ENCODE data around the gene SYMPK.

Gene SYMPK

DNA sequence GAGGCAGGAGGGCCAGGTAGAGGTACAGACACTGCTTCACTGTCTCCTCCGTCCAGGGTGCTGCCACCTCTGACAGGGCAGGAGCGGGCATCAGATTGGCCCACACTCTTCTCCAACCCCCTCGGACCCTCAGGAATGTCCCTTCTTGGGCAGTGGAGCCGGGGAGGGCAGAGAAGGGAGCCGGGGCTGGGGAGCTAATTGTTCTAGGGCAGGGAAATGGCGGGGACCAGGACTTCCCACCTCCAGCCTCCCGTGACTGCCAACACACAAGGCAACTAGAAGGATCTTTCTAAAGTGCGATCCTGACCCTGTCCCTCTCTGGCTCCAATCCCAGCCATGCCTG lies 37.7 kb downstream of the SYMPK start:
- no peak for DNase-seq (ENCODE audit: low read depth in 2 of 2)

DNA sequence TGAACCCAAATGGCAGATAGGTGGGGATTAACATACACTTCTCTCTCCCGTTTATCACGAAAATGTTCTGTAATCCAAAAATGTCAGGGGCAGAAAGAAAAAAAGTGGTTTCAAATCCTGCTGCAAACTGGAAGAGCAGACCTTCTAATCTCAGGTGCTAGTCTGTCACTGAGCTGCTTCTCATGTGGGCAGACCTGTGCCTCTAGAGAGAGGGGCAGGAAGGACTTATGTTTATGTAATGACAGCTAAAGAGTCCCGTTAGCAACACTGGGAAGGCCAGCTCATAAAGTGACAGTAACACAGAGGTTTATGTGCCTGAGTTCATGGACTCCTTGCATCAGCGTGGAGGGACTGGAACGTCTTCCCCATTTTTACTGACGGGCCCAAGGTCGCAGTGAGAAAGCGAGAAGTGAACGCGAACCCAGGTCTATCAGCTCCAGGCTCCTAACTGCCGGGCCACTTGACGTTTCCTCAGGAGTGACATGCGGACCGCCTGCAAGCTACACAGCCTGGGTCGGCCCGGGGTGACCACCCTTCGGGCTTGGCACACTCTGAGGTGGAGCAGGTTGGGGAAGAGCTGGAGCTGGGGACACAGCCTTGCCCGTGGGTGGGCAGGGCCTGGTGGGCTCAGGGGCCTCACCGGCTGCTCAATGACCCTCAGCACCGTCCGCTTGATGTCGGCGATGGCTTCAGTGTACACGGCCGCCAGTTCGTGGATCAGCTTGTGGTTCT lies 38.2 kb downstream of the SYMPK start:
- no peak for DNase-seq (ENCODE audit: low read depth in 2 of 2)

DNA sequence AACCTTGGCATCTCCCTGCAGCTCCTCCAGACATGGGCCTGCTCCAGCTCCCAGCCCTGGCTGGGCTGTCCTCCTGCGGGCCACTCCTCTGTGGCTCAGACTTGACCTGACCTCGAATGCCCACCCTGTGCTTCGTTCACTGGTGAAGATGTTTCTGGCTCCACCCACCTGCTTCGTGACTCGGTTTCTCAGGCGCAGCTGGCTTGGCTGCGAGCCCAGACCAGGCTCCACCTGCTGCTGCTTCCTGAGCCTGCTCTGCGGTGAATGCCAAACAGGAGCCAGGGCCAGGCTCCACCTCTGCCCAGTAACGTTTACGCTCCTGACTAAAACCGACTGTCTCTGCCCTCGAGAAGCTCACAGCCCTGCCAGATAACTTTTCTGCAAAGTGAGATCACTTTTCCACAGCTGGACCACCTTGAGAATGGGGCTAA lies 38.9 kb downstream of the SYMPK start:
- DNase-seq (ENCODE audit: low read depth in 2 of 2), result no peak

DNA sequence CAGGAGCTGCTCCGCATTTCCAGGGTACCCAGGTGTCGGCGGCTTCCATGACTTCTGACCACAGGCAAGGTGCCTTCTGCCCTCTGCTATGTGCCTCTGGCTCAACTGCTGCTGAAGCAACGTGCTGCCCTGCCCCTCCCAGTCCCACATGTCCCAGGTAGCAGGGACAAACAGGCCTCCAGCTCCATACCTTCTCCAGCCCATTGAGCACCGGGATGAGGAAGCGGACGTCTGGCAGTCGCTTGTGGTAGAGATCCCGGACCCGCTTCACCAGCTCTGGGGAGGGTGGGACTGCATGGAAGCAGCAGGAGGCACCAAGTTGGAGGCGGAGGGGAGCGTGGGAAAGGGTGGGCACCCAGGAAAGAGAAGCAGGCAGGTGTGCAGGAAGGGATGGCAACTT lies 39.8 kb downstream of the SYMPK start:
- no peak for DNase-seq (ENCODE audit: low read depth in 2 of 2)

DNA sequence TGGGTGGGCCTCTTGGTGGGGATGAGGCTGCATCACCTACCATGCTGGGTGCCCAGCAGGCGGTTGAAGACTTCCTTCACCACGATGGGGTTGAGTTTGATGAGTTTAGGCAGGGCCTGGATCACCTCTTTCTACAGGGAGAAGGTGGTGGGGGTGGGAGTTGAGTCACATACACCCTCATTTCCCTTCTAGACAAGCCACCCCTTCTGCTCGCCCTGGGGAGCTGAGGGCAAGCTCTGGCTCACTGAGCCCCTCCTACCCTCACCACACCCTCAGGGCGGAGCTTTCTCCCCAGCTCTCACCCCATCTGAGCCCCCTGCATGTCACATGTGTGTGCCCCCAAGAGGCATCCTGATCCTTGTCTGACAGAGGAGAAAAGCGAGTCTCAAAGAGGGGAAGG lies 40.2 kb downstream of the SYMPK start:
- no peak for DNase-seq (ENCODE audit: low read depth in 2 of 2)

DNA sequence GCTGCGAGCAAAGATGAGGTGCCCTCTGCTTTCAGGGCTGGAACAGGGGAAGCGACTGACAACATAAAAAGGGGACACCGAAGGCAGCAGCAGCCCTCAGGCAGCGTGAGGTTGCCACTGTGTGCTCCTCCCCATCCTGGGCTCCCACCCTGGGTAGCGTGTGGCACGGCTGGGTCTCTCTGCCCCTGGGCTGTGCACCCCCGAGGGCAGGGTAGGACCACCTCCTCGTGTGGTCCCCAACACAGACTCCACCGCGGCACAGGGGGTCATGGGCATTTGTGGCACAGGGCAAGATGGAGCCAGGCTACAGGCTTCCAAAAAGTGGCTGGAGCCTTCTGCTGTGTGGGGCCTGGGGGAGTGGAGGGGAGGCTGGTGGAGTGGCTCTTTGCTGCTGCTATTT lies 41.4 kb downstream of the SYMPK start:
- DNase-seq (ENCODE audit: low read depth in 2 of 2), result no peak

DNA sequence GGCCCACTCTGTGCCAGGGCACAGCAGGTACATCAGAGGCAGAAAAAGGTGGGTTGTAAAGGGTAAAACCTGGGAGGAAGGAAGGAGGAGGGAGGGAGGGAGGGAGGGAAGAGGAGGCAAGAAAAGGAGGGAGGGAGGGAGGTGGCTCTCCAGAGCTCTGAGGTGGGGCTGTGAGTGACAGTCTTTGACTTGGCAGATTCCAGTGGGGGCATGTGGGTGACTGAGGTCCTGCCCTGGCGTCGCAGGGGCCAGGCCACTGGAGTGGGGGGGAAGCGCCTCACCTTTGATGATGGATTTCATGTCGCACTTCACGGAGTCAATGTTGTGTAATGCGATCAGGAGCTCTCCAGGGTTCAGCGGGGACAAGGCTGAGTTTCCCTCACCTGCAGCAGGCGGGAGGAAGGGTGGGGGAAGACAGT lies 41.8 kb downstream of the SYMPK start:
- no peak for DNase-seq (ENCODE audit: low read depth in 2 of 2)

DNA sequence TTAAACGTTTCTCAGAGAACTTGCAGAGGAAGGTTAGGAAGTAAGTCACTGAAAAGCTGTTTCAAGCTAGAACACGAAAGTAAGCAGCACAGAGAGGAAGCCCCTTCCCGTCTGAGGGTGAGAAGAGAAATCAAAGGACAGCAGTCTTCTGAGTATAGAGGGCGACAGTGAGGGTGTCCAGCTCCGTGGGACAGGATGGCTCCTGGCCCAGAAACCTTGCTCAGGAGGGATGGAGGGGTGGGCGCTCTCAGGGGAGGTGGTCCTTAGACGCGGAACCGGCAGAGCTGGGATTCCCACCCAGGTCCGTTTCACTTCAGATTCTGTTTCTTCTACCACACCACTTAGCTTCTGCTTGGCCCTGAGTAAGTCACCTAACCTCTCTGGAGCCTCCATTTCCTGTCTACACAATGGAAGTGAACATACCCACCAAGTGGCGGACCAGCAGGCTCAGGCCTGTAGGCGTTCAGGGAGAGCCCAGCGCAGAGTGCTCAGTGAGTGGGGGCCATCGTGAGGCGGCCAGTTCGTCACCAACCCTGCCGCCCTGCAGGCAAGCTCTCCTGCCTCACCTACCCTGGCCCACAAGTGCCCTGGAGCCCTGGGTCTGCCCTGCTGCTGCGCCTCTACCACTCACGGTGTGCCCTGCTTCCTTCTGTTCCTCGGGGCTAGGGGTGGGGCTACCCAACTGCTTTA lies 42.4 kb downstream of the SYMPK start:
- DNase-seq (ENCODE audit: low read depth in 2 of 2), result no peak

DNA sequence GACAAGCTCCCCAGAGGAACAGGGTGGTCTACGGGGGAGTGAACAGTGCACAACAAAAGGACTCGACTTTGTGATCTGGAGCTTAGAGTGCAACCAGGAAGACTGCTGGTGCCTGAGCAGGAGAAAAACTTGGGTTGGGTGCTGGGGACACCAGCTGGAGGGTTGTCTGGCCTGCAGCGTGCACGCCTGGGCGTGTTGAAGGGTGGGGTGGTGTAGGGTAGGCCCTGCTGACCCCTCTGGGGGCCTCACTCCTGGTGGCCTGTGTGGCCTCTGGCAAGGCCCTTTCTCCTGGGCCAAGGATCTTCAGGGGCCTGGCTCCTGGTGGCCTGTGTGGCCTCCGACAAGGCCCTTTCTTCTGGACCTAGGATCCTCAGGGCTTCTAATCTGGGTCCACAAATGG lies 43.2 kb downstream of the SYMPK start:
- no peak for DNase-seq (ENCODE audit: low read depth in 2 of 2)

DNA sequence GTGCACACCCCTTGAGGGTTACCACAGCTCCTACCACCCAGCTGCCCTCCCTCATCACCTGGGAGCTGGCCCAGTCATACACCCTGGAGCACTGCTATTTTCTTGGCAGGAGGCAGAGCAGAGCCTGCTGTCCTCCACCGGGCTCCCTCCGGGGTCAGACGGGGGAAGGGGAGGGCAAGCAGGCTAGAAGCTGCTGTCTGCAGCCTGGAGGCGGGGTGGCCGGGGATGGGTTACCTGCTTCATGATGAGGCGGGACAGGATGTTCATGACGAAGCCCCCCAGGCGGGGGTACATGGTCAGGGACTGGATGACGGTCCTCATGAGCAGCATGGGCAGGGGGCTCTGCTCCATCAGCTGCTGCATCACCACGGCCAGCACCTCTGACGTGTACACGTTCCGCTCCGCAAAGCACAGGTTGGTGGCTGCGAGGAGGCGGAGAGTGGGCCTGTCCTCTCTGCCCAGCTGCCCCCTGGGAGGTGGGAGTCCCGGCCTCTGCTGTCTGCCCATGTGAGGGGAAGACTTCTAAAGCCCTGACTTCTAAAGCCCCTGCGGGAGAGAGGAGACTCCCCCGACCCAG lies 45.1 kb downstream of the SYMPK start:
- no peak for DNase-seq (ENCODE audit: low read depth in 2 of 2)

DNA sequence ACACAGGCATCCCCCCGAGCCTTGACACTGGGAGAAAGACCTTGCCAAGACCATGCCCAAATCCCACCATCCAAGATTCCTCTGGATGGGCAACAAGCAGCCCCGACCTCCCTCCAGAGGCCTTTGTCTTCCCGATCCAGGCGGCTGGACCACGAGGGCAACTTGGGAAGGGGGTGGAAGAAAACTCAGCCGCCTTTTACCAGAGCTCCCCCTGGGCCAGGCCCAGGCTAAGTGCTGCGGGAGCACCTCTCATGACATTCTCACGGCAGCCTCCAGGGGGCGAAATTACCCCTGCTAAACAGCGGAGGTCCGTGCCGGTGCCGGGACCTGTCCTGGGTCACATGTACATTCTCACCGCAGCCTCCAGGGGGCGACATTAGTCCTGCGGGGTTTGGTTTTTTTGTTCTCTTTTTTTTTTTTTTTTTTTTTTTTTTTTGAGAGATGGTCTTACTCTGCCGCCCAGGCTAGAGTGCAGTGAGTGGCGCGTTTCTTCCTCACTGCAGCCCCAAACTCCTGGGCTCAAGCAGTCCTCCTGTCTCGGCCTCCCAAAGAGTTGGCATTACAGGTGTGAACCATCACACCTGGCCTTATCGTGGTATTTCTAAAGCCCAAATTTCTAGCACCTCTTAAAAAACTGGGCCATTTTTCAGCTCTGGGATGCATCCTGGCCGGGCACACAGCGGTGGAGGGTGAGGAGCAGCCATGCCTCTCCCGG lies 45.8 kb downstream of the SYMPK start:
- peak; percentile 95 to 96 for DNase-seq (ENCODE audit: low read depth in 2 of 2)

DNA sequence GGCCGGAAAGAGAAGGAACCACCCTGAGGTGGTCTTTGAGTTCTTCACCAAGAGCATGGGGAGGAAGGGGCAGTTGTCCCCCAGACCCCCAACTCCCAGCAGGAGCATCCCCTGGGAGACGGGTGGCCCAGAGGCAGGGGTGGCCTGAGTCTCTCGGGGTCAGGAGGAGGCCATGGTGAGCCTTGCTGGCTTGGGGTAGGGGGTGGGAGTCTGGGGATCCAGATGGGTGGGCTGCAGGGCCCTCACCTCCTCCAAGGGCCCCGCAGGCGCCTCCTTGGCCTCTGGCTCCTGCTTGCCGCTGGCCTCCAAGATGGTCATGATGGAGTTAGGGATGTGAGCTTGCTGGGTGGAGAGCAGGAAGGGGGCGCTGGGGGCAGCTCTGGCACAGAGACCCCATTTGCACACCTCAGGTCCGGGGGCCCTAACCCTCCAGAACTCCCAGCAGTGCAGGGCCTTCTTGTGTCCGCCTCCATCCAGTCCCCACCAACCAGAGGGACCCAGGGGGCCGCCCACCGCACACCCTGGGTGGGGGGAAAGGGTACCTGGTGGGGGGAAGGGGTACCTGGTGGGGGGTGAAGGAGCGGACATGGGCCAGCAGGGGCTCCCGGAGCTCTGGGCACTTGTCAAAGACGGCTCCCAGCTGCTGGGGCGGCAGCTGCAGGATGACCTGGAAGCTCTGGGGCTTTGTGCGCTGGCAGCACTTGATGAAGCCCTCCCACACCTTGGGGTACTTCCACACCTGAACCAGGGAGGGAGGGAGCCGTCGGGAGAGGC lies 46.5 kb downstream of the SYMPK start:
- DNase-seq (ENCODE audit: low read depth in 2 of 2), result no peak

DNA sequence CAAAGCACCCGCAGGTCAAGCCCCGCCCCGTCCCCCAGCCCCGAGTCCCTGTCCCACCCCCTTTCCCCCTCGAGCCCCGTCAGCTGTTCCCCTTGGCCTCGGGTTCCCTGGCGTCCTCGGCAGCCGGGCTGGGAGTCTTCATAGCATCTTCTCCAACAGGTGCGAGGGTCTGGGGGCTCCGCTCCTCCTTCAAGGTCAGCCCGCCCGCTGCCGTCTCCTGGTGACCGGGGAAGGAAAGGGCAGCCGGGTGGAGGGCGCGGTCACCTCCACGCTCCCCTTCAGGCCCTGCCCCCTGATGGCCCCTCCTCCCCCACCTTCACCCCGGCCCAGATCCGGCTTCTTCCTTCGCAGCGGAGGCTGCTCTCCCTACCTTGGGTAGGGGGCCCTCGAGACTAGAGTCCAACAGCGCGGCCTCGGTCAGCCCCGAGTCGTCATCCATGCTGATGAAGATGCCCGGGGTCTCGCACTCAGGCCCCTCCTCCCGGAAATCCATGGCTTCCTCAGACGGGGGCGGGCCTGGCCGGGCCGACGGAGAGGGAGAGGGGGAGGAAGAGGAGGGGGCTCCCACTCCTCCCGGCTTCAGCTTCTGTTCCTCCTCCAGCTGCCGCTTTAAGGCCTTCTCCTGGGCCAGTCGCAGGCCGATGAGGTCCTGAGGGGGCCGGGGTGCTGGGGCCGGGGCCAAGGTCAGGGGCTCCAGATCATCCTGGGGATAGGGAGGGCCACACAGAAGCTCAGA lies 47.3 kb downstream of the SYMPK start:
- no peak for DNase-seq (ENCODE audit: low read depth in 2 of 2)

DNA sequence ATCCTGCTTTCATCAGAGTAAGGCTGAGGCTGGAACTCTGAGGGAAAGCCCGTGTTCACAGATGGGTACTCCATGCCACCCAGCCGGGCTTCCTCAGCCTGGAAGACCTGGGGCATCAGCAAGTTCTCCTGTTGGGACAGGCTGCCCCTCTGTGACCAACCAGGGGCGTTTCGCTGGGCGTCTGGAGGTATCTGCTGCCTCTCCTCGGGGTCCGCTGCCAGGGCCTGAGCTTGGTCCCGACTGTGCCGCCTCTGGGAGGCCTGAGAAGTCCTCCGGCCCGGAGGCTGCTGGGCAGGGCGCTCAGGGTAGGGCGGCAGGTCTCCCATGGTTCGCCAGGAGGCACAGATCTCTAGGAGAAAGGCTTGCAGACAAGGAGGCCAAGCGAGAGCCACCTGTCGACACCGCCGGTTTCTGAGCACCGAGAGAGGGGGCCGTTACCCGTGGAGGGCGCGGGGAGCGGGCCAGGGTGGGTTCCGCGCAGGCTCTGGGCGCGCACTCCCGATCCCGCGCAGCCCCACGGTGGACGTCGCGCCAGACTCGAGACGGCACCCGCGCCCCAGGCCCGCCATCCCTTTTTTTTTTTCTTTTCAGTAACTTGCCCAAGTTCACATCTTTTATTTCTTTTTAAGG lies 48.0 kb downstream of the SYMPK start, which contains the start of gene RSPH6A:
RSPH6A (minus strand) TSS at position 458 of the 630 bp plus-strand sequence; CDS start at position 326, 132 bp downstream.
- no peak for DNase-seq (ENCODE audit: low read depth in 2 of 2)

DNA sequence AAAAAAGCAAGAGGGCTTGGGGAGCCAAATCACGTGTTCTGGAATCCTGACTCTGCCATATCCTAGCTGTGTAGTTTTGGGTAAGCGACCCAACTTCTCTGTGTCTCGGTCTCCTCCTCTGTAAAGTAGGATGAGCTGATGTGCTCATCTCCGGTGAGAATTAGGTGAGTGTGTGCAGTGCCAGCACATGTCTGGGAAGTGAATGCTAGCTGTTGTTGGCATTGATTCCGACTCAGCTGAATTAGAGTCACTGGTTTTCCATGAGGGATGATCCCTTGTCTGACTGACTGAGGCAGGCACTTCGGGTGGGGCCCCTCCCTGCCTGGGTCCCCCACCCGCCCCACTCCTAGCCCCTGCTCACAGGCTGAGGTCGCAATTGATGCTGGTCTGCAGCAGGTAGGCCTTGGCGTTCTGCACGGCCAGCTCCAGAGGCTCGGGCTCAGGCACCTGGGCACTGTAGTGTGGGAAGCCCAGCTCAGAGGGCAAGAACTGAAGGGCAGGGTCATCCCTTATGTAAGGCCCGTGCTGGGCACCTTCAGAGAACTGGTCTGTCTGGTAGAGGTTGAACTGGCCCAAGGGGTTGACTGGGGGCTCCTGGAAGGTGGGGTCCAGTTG lies 48.7 kb downstream of the SYMPK start:
- DNase-seq (ENCODE audit: low read depth in 2 of 2), result no peak

DNA sequence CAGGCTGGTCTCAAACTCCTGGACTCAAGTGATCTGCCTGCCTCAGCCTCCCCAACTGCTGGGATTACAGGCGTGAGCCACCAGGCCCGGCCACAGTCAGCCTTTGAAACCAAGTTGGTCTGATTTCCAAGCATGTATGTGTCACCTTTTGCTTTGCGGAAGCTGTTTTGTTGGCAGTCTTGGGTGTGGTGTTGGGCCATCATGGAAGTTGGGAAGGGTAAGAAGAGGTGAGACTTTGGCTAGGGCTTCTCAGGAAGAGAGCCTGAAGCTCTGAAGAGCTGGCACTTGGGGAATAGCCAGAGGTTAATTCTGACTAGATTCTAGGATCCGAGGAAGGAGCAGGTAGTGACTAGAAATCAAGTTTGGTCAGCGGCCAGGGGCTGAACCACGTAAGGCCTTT lies 50.6 kb downstream of the SYMPK start:
- DNase-seq (ENCODE audit: low read depth in 2 of 2), result no peak

DNA sequence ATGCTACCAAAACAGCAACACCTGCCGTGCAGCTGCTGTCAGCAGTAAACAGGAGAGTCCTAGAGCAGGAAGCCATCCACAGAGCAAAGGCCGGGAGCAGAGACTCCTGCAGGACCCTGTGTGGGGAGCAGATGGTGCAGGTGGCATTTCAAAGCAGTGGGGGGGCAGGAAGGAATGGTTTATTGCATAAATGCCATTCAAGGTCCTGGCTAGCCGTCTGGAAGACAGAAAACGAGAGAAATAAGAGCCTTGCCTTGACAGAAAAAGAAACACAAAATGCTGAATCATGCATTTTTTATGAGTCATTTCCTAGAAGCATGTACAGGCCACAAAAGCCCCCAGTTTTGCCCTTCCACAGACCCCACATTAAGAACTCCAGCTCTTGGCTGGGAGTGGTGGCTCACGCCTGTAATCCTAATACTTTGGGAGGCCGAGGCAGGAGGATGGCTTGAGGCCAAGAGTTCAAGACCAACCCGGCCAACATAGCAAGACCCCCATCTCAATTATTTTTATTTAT lies 53.2 kb downstream of the SYMPK start:
- no peak for DNase-seq (ENCODE audit: low read depth in 2 of 2)

DNA sequence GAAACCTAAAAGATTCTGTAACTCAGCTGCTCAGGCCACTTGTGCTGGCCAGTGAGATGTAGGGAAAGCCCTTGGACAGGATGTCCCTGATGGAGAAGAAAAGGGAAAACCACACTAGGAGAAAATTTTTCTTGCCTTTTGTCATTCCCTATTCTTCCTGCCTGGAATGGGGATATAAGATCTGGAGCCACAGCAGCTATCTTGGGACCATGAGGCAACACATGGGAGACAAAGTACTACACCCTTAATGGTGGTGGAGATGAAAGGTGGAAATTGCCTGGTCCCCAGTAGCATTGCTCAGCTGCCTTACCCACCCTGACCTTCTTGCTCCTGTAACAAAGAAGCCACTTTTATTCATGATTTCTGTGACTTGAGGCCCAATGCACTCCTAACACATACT lies 57.2 kb downstream of the SYMPK start:
- DNase-seq (ENCODE audit: low read depth in 2 of 2), result no peak

DNA sequence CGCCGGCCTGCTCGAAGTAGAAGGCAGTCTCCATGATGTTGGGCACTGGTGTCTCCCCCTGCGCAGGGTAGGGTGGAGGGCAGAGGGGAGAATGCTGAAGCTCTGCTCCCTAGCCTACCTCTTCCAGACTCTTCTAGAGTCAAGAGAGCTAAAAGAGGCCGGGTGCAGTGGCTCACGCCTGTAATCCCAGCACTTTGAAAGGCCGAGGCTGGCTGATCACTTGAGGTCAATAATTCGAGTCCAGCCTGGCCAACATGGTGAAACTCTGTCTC lies 58.1 kb downstream of the SYMPK start:
- DNase-seq (ENCODE audit: low read depth in 2 of 2), result no peak
